Adipocyte (in vitro differentiated cells): ENCODE results near the gene SMTNL2.

Source experiments
- DNase-seq: peaks from one replicate; pipeline ENCODE4 v3.0.0-alpha.2; 2015; ENCODE audit warnings: low read depth
- H3K27me3 ChIP-seq: replicated peaks from 2 replicates; pipeline ENCODE4 v1.7.0; 2013; ENCODE audit warnings: mild to moderate bottlenecking, low read length, moderate library complexity; ENCODE audit not compliant: control insufficient read depth, insufficient read depth
- H3K36me3 ChIP-seq: 2 replicates; pipeline ENCODE4 v1.7.0; 2013; ENCODE audit warnings: low read length, mild to moderate bottlenecking, moderate library complexity; ENCODE audit not compliant: control insufficient read depth, insufficient read depth, severe bottlenecking
- H3K4me1 ChIP-seq: 2 replicates; pipeline ENCODE4 v1.7.0; 2013; ENCODE audit warnings: mild to moderate bottlenecking, low read length, moderate library complexity; ENCODE audit not compliant: control insufficient read depth, insufficient read depth
- H3K4me3 ChIP-seq: 2 replicates; pipeline ENCODE4 v1.7.0; 2013; ENCODE audit warnings: mild to moderate bottlenecking, low read length, moderate library complexity
- H3K9ac ChIP-seq: 2 replicates; pipeline ENCODE4 v1.7.0; 2013; ENCODE audit warnings: mild to moderate bottlenecking, low read length, moderate library complexity
- H3K9me3 ChIP-seq: 2 replicates; pipeline ENCODE4 v1.7.0; 2013; ENCODE audit warnings: mild to moderate bottlenecking, low read length, moderate library complexity; ENCODE audit not compliant: control insufficient read depth

SMTNL2 gene

GRCh38 chr17:4540224-4540651, 44.1 kb upstream of the SMTNL2 start:
- H3K4me3 ChIP-seq, result no peak overlapping the region
- H3K4me1 ChIP-seq, result peaks cover 20% of the 10 kb centered on the region
- H3K9me3 ChIP-seq, result no peaks in the 10 kb centered on the region
- peaks cover 59% of the 10 kb centered on the region for H3K36me3 ChIP-seq
- no peaks in the 10 kb centered on the region for H3K27me3 ChIP-seq
- H3K9ac ChIP-seq, result no peak overlapping the region
- DNase-seq, result no peak

DNA sequence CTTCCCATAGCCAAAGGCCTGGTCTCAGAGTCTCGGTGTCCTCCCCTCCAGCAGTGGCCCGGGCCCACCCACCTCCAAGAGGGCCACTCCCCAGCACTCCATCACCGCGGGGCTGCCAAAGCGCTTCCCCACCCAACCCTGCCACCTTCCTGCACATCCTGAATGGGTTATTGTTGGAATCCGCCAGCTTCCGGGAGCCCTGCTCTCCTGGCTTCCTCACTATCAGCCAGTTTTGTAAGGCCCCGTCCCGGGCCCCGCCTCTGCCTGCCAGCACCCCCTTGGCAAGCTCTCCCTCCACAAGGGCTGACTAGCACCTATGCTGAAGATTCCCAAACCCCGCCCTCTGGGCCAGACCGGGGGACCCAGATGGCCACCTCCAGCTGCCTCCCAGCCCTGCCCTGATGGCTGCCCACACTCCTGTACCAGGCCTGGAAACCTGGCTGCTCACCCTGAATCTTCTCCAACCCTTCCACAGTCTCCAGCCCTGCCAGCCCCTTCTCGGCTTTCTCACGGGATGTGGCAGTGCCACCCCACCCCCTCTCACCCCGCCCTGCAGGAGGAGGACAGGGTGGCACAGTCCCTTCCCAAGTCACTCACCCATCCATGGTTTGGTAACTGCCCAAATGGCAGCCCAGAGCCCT, 43.5 kb upstream of the SMTNL2 start:
- no peaks in the 10 kb centered on the region for H3K9me3 ChIP-seq
- no peak overlapping the region for H3K4me3 ChIP-seq
- peaks cover 64% of the 10 kb centered on the region for H3K36me3 ChIP-seq
- H3K9ac ChIP-seq, result no peak overlapping the region
- no peaks in the 10 kb centered on the region for H3K27me3 ChIP-seq
- no peak for DNase-seq
- peaks cover 20% of the 10 kb centered on the region for H3K4me1 ChIP-seq

DNA sequence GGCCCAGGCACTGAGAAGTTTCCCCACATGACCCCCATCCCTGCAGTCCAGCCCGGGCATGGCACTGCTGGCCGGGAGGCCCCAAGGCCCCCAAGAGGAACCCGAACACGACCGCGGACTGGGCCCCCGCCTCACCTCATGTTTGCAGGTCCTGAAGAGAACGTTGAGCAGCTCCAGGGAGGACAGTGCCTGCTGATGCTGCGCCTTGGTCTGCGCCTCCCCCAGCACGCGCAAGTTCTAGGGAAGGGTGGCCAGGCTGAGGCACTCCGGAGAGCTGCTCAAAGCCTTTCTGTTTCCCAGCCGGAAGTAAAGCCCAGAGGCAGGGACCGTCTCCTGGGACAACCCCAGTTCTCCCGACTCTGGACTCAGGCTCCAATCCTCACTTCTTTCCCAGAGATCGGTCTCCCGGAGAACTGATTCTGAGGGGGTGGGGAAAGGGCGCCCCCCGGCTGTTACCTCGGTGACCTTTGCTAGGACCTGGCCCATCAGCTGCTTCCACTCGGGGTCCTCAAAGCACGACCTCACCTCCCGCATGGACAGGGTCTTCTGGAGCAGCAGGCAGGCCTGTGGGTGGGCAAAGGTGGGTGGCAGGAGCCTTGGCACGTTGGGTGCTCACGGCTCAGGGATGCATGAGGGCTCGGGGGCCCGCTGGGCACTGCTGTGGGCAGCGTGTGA, 42.9 kb upstream of the SMTNL2 start:
- Histone ChIP-seq H3K36me3 (peaks cover 68% of the 10 kb centered on the region), H3K9ac (no peak overlapping the region), H3K4me1 (peaks cover 17% of the 10 kb centered on the region), H3K27me3 (no peaks in the 10 kb centered on the region), H3K9me3 (no peaks in the 10 kb centered on the region), H3K4me3 (no peak overlapping the region)
- DNase-seq, result no peak

DNA sequence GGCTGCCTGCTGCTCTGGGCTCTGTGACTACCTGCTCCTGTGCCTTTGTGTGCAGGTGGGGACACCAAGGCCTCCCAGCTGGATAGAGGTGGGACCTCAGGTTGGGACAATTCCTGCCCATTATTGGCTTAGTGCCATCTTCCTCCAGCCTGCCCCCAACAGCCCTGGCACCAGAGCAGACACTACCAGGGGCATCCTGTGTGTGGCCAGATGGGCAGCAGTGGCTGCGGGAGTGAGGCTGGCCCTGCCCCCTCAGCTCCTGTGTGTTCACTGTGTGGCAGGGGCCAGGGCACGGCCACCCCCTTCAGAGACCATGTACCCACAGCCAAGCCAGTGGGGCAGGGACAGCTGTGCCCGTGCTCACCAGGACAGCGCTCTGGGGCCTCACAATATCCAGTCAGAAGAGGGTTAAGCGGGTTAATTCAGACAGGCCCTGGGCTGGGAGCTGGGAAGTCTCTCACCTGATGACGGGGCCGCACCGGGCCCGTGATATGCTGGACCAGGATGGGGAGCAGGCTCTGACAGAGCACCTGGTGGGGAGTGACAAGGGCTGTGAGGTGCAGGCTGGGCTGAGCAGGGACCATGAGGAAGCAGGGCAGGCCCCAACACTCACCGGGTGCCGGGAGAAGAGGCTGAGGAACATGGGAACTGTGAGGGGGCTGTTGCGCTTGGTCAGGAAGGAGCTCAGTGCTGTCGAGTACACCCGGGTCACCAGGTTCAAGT, 42.2 kb upstream of the SMTNL2 start:
- Histone ChIP-seq H3K4me1 (peaks cover 10% of the 10 kb centered on the region), H3K4me3 (no peak overlapping the region), H3K36me3 (peaks cover 74% of the 10 kb centered on the region), H3K9me3 (no peaks in the 10 kb centered on the region), H3K9ac (no peak overlapping the region), H3K27me3 (no peaks in the 10 kb centered on the region)
- DNase-seq, result no peak

GRCh38 chr17:4542726-4543191, 41.6 kb upstream of the SMTNL2 start:
- Histone ChIP-seq H3K4me1 (peaks cover 4% of the 10 kb centered on the region), H3K27me3 (no peaks in the 10 kb centered on the region), H3K4me3 (no peak overlapping the region), H3K36me3 (peaks cover 80% of the 10 kb centered on the region), H3K9me3 (no peaks in the 10 kb centered on the region), H3K9ac (no peak overlapping the region)
- no peak for DNase-seq

DNA sequence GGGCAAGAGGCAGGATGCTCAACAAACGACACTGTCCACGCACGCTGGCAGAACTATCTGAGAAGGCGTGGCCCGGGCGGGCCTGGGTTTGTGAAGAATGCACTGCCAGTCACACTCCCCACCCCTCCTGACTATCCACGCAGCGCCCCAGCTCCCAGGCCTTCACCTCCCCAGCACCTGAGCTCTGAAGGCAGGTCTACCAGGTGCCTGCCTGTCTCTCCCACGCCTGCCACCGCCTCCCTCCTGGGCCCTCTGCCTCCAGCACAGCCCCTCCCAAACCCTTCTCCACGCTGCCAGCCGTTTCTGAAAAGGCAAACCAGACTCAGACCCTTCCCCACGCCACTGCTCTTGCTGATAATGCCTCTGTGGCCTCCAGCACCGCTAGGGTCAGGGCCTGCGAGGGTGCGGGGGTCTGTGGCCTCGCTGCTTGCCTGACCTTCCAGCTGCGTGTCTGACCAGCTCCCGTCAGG, 40.7 kb upstream of the SMTNL2 start:
- Histone ChIP-seq H3K9me3 (no peaks in the 10 kb centered on the region), H3K36me3 (peaks cover 84% of the 10 kb centered on the region), H3K4me3 (no peak overlapping the region), H3K27me3 (no peaks in the 10 kb centered on the region), H3K9ac (no peak overlapping the region), H3K4me1 (no peaks in the 10 kb centered on the region)
- DNase-seq, result no peak

DNA sequence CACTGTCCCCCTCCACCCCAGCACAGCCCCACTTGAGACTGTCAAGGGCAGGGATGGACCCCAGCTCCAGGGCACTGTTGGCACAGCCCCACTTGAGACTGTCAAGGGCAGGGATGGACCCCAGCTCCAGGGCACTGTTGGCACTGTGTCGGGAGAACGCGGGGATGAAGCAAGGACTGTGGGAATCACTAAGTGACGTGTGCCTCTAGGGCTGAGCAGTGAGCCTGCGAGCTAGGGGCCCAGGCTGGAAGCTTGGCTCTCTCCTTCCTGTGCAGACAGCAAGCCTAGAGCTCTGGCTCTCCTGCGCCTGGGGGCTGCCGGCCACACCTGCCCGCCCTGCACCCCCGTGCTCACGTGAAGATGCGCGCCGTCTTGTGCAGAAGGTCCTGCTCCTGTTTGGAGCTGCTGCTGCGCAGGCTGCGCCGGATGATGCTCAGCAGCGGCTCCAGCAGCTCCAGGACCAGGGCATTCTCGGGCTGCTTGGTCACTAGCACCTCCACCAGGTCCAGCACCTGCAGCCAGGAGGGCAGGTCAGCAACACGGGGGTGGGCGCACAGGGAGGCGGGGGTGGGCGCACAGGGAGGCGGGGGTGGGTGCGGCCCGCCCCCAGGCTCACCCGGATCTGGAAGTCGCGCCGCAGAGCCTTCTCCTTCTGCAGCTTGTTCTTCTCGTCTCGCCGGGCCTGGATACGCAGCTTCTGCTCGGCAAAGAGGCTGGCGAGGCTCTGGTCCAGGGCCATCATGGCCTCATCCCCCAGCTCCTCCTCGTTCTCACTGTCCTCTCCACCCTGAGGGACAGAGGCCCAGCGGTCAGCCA, 40.0 kb upstream of the SMTNL2 start:
- Histone ChIP-seq H3K4me1 (no peaks in the 10 kb centered on the region), H3K9ac (no peak overlapping the region), H3K36me3 (peaks cover 88% of the 10 kb centered on the region), H3K9me3 (no peaks in the 10 kb centered on the region), H3K4me3 (no peak overlapping the region), H3K27me3 (no peaks in the 10 kb centered on the region)
- DNase-seq, result no peak

DNA sequence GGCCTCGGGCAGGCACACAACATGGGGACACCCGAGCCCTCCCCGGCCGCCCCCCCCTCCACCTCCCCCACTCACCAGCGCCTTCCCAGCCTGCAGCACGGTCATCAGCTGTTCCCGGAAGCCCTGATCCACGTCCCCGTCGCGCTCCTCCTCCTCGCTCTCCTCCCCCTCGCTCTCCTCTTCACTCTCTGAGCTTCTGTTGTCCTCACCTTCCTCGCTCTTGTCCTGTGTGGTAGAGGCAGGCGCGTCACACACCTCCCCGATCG, 39.4 kb upstream of the SMTNL2 start:
- H3K9me3 ChIP-seq, result no peaks in the 10 kb centered on the region
- H3K9ac ChIP-seq, result no peak overlapping the region
- no peaks in the 10 kb centered on the region for H3K4me1 ChIP-seq
- H3K4me3 ChIP-seq, result no peak overlapping the region
- no peak for DNase-seq
- no peaks in the 10 kb centered on the region for H3K27me3 ChIP-seq
- peaks cover 87% of the 10 kb centered on the region for H3K36me3 ChIP-seq

- no peaks in the 10 kb centered on the region for H3K9me3 ChIP-seq
- DNase-seq, result no peak
- H3K36me3 ChIP-seq, result peaks cover 87% of the 10 kb centered on the region
Observed at GRCh38 chr17:4545217-4545951, 38.9 kb upstream of the SMTNL2 start.

DNA sequence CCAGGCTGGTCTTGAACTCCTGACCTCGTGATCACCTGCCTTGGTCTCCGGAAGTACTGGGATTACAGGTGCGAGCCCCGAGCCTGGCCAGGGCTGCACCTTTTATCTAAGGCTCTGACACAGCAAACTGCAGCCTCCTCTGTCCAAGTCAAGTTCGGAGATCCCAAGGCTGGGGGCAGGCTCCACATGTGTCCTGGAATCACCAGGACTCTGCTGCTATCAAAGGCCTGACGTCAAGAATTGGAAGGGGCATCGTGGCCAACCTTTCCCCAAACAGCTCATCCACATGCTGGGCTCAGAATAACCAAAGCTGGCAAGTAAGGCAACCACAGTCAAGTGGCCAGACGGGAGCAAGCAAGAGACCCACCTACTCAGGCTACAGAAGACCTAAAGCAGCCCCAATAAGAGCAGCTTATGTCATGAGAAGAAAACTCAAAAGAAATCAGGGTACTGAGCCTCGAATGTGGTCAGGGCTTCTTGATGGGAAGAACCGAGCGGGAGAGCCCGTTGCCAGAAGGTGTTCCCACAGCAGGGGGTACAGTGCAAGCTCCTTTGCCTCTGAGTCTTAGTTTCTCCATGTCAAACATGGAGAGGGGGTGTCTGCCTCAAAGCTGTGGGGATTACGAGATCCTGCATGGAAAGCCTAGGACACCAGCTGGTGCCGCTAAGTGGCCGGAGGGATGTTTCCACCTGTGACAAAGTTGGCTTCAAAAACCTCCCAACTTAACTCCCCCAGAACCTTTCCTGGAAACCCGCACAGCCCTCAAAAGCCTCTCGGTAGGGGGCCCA, 37.0 kb upstream of the SMTNL2 start:
- no peaks in the 10 kb centered on the region for H3K4me1 ChIP-seq
- H3K9ac ChIP-seq, result no peak overlapping the region
- peaks cover 88% of the 10 kb centered on the region for H3K36me3 ChIP-seq
- no peak for DNase-seq
- H3K9me3 ChIP-seq, result no peaks in the 10 kb centered on the region
- H3K27me3 ChIP-seq, result no peaks in the 10 kb centered on the region
- H3K4me3 ChIP-seq, result no peak overlapping the region

More at GRCh38 chr17:4545217-4545951, 38.9 kb upstream of the SMTNL2 start:
- H3K27me3 ChIP-seq, result no peaks in the 10 kb centered on the region
- H3K4me1 ChIP-seq, result no peaks in the 10 kb centered on the region
- H3K9ac ChIP-seq, result no peak overlapping the region
- no peak overlapping the region for H3K4me3 ChIP-seq
